GM10266 (cell line): Measurements from ENCODE around the gene TJP1.
"Not testable (repeated sequence)": the region's sequence is repeated elsewhere in the genome, so short reads cannot be mapped to it uniquely, and the experiment has no call there.

Experiments used
- DNase-seq: peaks from one replicate; pipeline ENCODE4 v3.0.0; 2012; ENCODE audit errors: extremely low spot score
- CTCF ChIP-seq: IDR thresholded peaks from 2 replicates; pipeline ENCODE4 v1.5.1; 2012; ENCODE audit warnings: mild to moderate bottlenecking, low read depth; ENCODE audit not compliant: control insufficient read depth, insufficient read depth; ENCODE audit errors: missing control alignments

TJP1 gene

DNA sequence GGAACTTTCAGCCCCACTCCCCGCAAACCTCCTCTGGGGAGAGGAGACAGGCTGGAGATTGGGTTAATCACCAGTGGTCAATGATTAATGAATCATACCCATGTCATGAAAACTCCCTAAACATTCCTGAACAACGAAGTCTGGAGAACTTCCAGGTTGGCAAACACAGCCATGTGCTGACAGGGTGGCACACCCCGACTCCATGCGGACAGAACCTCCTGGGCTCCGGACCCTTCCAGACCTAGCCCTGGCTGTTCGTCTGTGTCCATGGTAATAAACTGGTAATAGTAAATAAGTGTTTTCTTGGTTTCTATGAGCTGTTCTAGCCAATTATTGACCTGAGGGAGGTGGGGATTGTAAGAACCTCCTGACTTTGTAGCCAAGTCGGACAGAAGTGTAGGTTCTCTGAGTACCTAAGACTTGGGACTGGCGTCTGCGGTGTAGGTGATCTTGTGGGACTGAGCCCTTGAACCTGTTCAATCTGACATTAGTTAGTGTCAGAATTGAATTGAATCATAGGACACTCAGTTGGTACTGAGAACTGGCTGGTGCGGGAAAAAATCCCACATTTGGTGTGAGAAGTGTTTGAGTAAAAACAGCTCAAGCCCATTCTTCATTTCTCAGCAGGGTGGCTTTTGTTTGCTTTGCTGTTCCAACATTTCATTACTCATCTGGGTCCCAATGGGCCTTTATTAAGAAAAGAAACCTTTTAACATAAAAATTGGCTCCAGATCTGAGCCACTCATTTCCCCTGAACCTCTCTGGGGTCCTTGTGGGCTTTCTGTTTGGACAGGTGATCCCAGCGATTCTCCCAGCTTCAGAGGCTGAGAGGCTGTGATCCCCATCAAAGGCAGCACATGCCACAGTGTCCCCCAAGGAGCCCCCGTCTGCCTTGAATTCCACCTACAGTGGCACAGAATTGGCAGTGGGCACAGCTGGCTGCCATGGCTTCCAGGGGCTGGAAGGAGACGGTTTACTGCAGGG, 151.0 kb downstream of the TJP1 start:
- no peak for DNase-seq
- TF ChIP-seq CTCF = no peak

GRCh38 chr15:29670266-29670665, 152.0 kb downstream of the TJP1 start:
- DNase-seq = no peak

DNA sequence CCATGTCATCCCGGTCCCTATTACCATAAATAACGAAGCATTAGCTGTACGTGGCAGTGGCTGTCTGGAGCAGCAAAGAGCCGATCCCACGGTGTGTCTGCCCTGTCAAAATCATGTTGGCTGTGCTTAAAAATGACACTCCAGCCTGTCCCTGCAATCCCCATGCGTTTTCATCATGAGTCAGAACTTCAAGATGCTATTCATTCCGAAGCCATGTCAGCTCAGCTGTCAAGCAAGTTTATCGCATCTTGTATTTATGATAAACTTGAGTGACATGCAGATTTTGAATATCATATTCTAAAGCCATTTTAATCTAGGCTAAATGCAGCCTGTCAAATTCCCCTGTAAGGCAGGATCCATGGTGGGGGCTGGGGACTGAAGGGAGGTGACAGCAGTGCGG, 152.4 kb downstream of the TJP1 start:
- no peak for DNase-seq
- TF ChIP-seq CTCF = no peak

More at GRCh38 chr15:29670266-29670665, 152.0 kb downstream of the TJP1 start:
- TF ChIP-seq CTCF = no peak

- no peak for TF ChIP-seq CTCF
These were observed 154.1 kb downstream of the TJP1 start for GRCh38 chr15:29668120-29668602.

DNA sequence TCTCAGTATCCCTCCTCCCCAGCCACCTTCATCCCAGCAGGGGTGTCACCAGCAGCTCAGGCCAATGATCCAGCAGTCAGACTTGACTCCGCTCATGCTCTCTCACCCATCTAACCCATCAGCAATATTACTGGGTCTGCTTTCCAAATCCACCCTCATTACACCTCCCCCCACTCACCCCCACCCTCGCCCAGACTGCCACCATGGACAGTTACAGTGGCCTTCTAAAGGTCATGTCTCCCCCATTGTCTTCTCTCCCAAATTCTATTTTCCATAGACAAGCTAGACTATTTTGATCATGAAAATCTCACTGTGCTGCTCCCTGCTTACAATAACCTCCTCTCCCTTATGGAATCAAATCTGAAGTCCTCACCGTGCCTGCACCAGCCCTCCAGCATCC, 156.0 kb downstream of the TJP1 start:
- TF ChIP-seq CTCF = no peak
- no peak for DNase-seq

More at GRCh38 chr15:29668120-29668602, 154.1 kb downstream of the TJP1 start:
- peak; percentile 49 for DNase-seq

GRCh38 chr15:29665444-29666003, 156.7 kb downstream of the TJP1 start:
- no peak for DNase-seq
- TF ChIP-seq CTCF = no peak

- no peak for DNase-seq
These were observed 157.9 kb downstream of the TJP1 start for GRCh38 chr15:29664406-29664805.

GRCh38 chr15:29657476-29657817, 164.8 kb downstream of the TJP1 start:
- DNase-seq = not testable (repeated sequence)

More at GRCh38 chr15:29664406-29664805, 157.9 kb downstream of the TJP1 start:
- no peak for TF ChIP-seq CTCF
